Cardiac muscle cell (in vitro differentiated cells and primary cell): ENCODE data around the gene LEF1. TPM values are rescaled to one million over a fixed set of nuclear protein-coding genes. Genes with fewer than 3 reads are reported as not detected.

ENCODE experiments used
- DNase-seq, 2 donors: peaks; one replicate each; pipeline versions ENCODE4 v3.0.0 to v3.0.0-alpha.2; 2010 to 2017; ENCODE audit warnings: low read depth in 1 of 2, low spot score in 1 of 2
- H3K27ac ChIP-seq: fragments of 200-600 bp; sonication (generic); 2 replicates; pipeline ENCODE4 v1.5.1; 2016
- H3K27me3 ChIP-seq: fragments of 200-600 bp; sonication (generic); 2 replicates; pipeline ENCODE4 v1.6.0; 2016; ENCODE audit warnings: control low read depth
- H3K36me3 ChIP-seq: fragments of 200-600 bp; sonication (generic); 2 replicates; pipeline ENCODE4 v1.5.1; 2016; ENCODE audit warnings: control low read depth
- H3K4me1 ChIP-seq: fragments of 200-600 bp; sonication (generic); 2 replicates; pipeline ENCODE4 v1.8.1; 2017; ENCODE audit warnings: low read depth, mild to moderate bottlenecking, mixed run types
- H3K4me3 ChIP-seq: fragments of 200-600 bp; sonication (generic); 2 replicates; pipeline ENCODE4 v1.5.1; 2016; ENCODE audit warnings: mild to moderate bottlenecking
- H3K9me3 ChIP-seq: fragments of 200-600 bp; sonication (generic); 2 replicates; pipeline ENCODE4 v1.5.1; 2017; ENCODE audit warnings: low read depth, mild to moderate bottlenecking, control low read depth
- CTCF ChIP-seq: IDR thresholded peaks from 2 replicates; pipeline ENCODE4 v1.5.1; 2012; ENCODE audit warnings: low read depth, mild to moderate bottlenecking, low read length
- polyA plus RNA-seq: library from polyadenylated mRNA; unstranded; fragments of >200 nt; fragmentation: Nextera tagmentation; extraction: Ambion mirVana; gene quantifications from 2 replicates; pipeline ENCODE4 v1.2.1, GENCODE V29; 2016
- total RNA-seq: library from RNA; depleted of rRNA; stranded (reverse); fragments of >200 nt; gene quantifications from 2 replicates; pipeline ENCODE4 v1.2.3, GENCODE V29; 2016

LEF1 gene
- total and polyA plus RNA-seq, 2 experiments from 2014 or later, result 69.1 to 70.3 TPM

GRCh38 chr4:108180513-108180912, 11.8 kb upstream of the LEF1 start:
- no peak overlapping the region for H3K4me3 ChIP-seq
- no peak for TF ChIP-seq CTCF

DNA sequence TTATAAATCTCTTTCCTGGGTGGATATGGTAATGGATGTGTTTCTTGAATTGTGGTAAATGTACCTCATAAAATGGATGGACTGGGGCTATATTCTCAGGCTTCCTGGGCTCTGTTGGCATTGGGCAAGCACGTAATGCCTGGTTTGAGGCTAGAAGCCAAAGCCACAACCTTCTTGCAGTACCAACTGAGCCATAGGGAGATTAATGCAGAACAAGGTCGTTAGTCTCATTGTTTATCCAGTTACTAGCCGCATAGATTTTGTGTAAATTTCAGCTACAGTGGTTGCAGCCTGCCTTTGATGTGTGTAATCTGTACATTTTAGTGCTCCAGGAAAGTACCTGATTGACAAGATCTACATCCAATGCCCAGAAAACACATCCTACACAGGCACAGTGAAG, 7.2 kb upstream of the LEF1 start:
- TF ChIP-seq CTCF, result no peak
- no peak overlapping the region for H3K27ac ChIP-seq

More at GRCh38 chr4:108180513-108180912, 11.8 kb upstream of the LEF1 start:
- no peaks in the 10 kb centered on the region for H3K36me3 ChIP-seq
- H3K9me3 ChIP-seq, result no peaks in the 10 kb centered on the region
- no peaks in the 10 kb centered on the region for H3K27me3 ChIP-seq
- DNase-seq, result no peak
- no peak overlapping the region for H3K27ac ChIP-seq
- peaks cover 6% of the 10 kb centered on the region for H3K4me1 ChIP-seq

GRCh38 chr4:108174856-108175255, 6.1 kb upstream of the LEF1 start:
- Histone ChIP-seq H3K4me1 (peaks cover 17% of the 10 kb centered on the region), H3K9me3 (no peaks in the 10 kb centered on the region), H3K4me3 (no peak overlapping the region), H3K27ac (no peak overlapping the region), H3K27me3 (peaks cover 26% of the 10 kb centered on the region), H3K36me3 (no peaks in the 10 kb centered on the region)
- TF ChIP-seq CTCF, result no peak
- no peak for DNase-seq

More for the DNA sequence above, 7.2 kb upstream of the LEF1 start:
- no peak for DNase-seq
- Histone ChIP-seq H3K4me3 (no peak overlapping the region), H3K36me3 (no peaks in the 10 kb centered on the region), H3K9me3 (no peaks in the 10 kb centered on the region), H3K4me1 (peaks cover 14% of the 10 kb centered on the region), H3K27me3 (peaks cover 15% of the 10 kb centered on the region)

GRCh38 chr4:108173599-108174057, 4.9 kb upstream of the LEF1 start:
- peaks cover 17% of the 10 kb centered on the region for H3K4me1 ChIP-seq
- peaks cover 30% of the 10 kb centered on the region for H3K27me3 ChIP-seq
- H3K4me3 ChIP-seq, result peak overlapping the region; percentile 22
- peak overlapping the region; percentile 90 for H3K27ac ChIP-seq
- DNase-seq, result no peak
- no peaks in the 10 kb centered on the region for H3K9me3 ChIP-seq
- no peaks in the 10 kb centered on the region for H3K36me3 ChIP-seq
- no peak for TF ChIP-seq CTCF

- Histone ChIP-seq H3K4me3 (peak overlapping the region; percentile 22), H3K4me1 (peaks cover 17% of the 10 kb centered on the region), H3K27me3 (peaks cover 30% of the 10 kb centered on the region), H3K9me3 (no peaks in the 10 kb centered on the region), H3K36me3 (no peaks in the 10 kb centered on the region), H3K27ac (peak overlapping the region; percentile 90)
- DNase-seq, result peak; percentile 56 to 86
- TF ChIP-seq CTCF, result no peak
Observed at GRCh38 chr4:108172753-108173598, 4.2 kb upstream of the LEF1 start.
